Neural crest cell (in vitro differentiated cells): Measurements from ENCODE around the gene KLF2. TPM values are rescaled to one million over a fixed set of nuclear protein-coding genes. Genes with fewer than 3 reads are reported as not detected.

Source experiments
- DNase-seq: peaks from one replicate; pipeline ENCODE4 v3.0.0; 2021; ENCODE audit warnings: low read depth, mixed read lengths, low spot score
- H3K27ac Mint-ChIP-seq: one replicate; pipeline ENCODE4 v1.8.0; 2021; ENCODE audit warnings: mild to moderate bottlenecking, mixed read lengths; ENCODE audit not compliant: unreplicated experiment
- H3K27me3 Mint-ChIP-seq: 2 replicates; pipeline ENCODE4 v1.8.0; 2021; ENCODE audit warnings: low read depth, mild to moderate bottlenecking, mixed read lengths
- H3K36me3 Mint-ChIP-seq: 2 replicates; pipeline ENCODE4 v1.8.0; 2021; ENCODE audit warnings: low read depth, mild to moderate bottlenecking, mixed read lengths
- H3K4me1 Mint-ChIP-seq: 2 replicates; pipeline ENCODE4 v1.8.0; 2021; ENCODE audit warnings: mixed read lengths
- H3K4me3 Mint-ChIP-seq: one replicate; pipeline ENCODE4 v1.8.0; 2021; ENCODE audit warnings: mild to moderate bottlenecking, mixed read lengths
- H3K9me3 Mint-ChIP-seq: 2 replicates; pipeline ENCODE4 v1.8.0; 2021; ENCODE audit warnings: mixed read lengths
- CTCF ChIP-seq: fragments of 200-600 bp; sonication (generic); conservative IDR thresholded peaks from 2 replicates; pipeline ENCODE4 v1.5.0; 2021; ENCODE audit warnings: antibody characterized with exemption, mild to moderate bottlenecking
- total RNA-seq: library from RNA; stranded (reverse); gene quantifications from 2 replicates; pipeline ENCODE4 v1.2.1, GENCODE V29; 2021

The KLF2 gene
- total RNA-seq, 1 donor from 2014 or later = 0.54 TPM

- H3K36me3 Mint-ChIP-seq = no peaks in the 10 kb centered on the region
- no peak for TF ChIP-seq CTCF
- no peak overlapping the region for H3K27ac Mint-ChIP-seq
- no peak for DNase-seq
- no peaks in the 10 kb centered on the region for H3K9me3 Mint-ChIP-seq
- H3K4me1 Mint-ChIP-seq = no peaks in the 10 kb centered on the region
- no peak overlapping the region for H3K4me3 Mint-ChIP-seq
- peaks cover 39% of the 10 kb centered on the region for H3K27me3 Mint-ChIP-seq
Observed at GRCh38 chr19:16334411-16334810, 9.8 kb downstream of the KLF2 start.

GRCh38 chr19:16335226-16335625 lies 10.6 kb downstream of the KLF2 start:
- Mint-ChIP-seq H3K4me1 (no peaks in the 10 kb centered on the region), H3K9me3 (no peaks in the 10 kb centered on the region), H3K36me3 (no peaks in the 10 kb centered on the region), H3K27ac (no peak overlapping the region), H3K27me3 (peaks cover 31% of the 10 kb centered on the region), H3K4me3 (no peak overlapping the region)
- no peak for DNase-seq
- no peak for TF ChIP-seq CTCF

- Mint-ChIP-seq H3K9me3 (no peaks in the 10 kb centered on the region), H3K36me3 (no peaks in the 10 kb centered on the region), H3K4me1 (no peaks in the 10 kb centered on the region), H3K4me3 (no peak overlapping the region), H3K27ac (no peak overlapping the region), H3K27me3 (peaks cover 20% of the 10 kb centered on the region)
- no peak for TF ChIP-seq CTCF
- DNase-seq = no peak
Observed at GRCh38 chr19:16336571-16336970, 11.9 kb downstream of the KLF2 start.

GRCh38 chr19:16337809-16338469 lies 13.3 kb downstream of the KLF2 start:
- no peaks in the 10 kb centered on the region for H3K4me1 Mint-ChIP-seq

GRCh38 chr19:16338470-16339360 lies 14.1 kb downstream of the KLF2 start:
- Mint-ChIP-seq H3K27ac (no peak overlapping the region), H3K27me3 (peaks cover 9% of the 10 kb centered on the region), H3K36me3 (no peaks in the 10 kb centered on the region), H3K4me3 (no peak overlapping the region), H3K9me3 (no peaks in the 10 kb centered on the region), H3K4me1 (no peaks in the 10 kb centered on the region)
- TF ChIP-seq CTCF = no peak
- DNase-seq = no peak

More at GRCh38 chr19:16337809-16338469, 13.3 kb downstream of the KLF2 start:
- Mint-ChIP-seq H3K27ac (no peak overlapping the region), H3K9me3 (no peaks in the 10 kb centered on the region), H3K4me3 (no peak overlapping the region), H3K36me3 (no peaks in the 10 kb centered on the region), H3K27me3 (peaks cover 16% of the 10 kb centered on the region)
- no peak for DNase-seq
- TF ChIP-seq CTCF = no peak
